22Rv1 (cell line): ENCODE data around the gene ACE.

Experiments
- H3K27ac ChIP-seq: fragments of 450-650 bp; 2 replicates; pipeline ENCODE4 v1.5.1; 2017
- ZFX ChIP-seq: fragments of 450-650 bp; IDR thresholded peaks from 2 replicates; pipeline ENCODE4 v1.6.1; 2017; ENCODE audit warnings: antibody characterized with exemption, borderline replicate concordance
- TF ChIP-seq, protein P1 (sequence below): fragments of 450-650 bp; IDR thresholded peaks from 2 replicates; pipeline ENCODE4 v1.5.1; 2017; ENCODE audit warnings: mild to moderate bottlenecking

Gene ACE

DNA sequence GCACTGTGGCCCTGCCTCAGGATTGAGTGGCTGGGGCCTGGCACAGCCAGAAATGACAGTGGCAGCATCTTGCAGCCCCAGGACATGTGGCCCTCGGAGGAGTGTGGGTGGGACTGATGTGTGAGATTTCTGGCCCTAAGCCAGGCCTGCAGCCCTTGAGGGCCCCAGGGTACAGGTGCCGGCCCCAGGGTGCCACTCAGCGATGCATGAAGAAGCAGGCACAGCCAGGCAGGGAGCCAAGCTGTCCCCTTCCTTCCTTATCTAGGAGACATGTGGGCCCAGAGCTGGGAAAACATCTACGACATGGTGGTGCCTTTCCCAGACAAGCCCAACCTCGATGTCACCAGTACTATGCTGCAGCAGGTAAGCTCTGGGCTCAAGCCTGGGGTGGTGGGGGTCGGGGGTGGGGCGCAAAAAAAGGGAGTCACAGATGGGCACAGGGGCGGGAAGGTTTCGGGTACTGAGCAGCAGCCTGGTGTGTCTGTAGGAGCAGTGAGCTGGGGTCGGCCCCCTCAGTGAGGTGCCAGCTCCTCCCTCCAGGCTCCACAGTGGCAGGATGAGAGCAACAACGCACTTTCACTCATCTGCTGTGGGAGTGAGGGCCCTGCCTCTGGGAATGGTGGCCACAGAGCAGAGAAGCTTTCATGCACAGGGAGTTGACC, 4.1 kb downstream of the ACE start:
- TF ChIP-seq, protein P1, sequence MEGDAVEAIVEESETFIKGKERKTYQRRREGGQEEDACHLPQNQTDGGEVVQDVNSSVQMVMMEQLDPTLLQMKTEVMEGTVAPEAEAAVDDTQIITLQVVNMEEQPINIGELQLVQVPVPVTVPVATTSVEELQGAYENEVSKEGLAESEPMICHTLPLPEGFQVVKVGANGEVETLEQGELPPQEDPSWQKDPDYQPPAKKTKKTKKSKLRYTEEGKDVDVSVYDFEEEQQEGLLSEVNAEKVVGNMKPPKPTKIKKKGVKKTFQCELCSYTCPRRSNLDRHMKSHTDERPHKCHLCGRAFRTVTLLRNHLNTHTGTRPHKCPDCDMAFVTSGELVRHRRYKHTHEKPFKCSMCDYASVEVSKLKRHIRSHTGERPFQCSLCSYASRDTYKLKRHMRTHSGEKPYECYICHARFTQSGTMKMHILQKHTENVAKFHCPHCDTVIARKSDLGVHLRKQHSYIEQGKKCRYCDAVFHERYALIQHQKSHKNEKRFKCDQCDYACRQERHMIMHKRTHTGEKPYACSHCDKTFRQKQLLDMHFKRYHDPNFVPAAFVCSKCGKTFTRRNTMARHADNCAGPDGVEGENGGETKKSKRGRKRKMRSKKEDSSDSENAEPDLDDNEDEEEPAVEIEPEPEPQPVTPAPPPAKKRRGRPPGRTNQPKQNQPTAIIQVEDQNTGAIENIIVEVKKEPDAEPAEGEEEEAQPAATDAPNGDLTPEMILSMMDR = no peak
- TF ChIP-seq ZFX = no peak
- H3K27ac ChIP-seq = no peak overlapping the region

DNA sequence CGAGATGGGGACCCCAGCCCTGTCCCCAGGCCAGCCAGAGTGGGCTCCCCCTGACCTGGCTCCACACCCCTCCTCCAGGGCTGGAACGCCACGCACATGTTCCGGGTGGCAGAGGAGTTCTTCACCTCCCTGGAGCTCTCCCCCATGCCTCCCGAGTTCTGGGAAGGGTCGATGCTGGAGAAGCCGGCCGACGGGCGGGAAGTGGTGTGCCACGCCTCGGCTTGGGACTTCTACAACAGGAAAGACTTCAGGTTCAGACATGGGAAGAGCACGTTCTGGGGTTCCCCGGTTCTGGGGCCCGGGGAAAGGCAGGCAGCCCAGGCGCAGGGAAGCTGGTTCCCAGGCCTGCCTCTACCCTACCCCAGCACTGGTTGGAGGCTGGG, 4.6 kb downstream of the ACE start:
- no peak overlapping the region for H3K27ac ChIP-seq
- TF ChIP-seq, protein P1 = no peak

DNA sequence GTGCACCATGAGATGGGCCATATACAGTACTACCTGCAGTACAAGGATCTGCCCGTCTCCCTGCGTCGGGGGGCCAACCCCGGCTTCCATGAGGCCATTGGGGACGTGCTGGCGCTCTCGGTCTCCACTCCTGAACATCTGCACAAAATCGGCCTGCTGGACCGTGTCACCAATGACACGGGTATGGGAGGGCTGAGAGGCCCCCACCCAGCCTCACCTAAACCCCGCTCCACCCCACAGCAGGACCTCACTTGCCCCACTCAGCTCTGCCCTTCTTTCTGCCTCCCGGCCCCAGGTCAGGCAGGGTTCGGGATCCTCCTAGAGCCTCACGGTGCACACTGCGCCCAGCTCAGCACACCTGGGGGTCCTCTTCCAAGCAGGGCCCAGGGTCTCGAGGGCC, 5.6 kb downstream of the ACE start:
- no peak overlapping the region for H3K27ac ChIP-seq

DNA sequence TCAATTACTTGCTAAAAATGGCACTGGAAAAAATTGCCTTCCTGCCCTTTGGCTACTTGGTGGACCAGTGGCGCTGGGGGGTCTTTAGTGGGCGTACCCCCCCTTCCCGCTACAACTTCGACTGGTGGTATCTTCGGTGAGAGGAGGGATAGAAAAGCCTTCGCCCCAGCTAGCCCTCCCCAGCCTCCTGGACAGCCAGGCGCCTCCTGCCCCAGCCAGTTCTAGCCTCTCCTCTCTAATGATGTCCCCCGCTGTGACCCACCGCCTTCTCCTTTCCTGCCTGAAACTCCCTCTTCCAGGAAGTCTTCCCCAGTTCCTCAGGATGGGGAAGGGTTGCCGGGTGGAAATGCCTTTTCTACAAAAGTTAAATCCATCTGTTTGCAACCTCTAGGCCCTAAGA, 6.2 kb downstream of the ACE start:
- TF ChIP-seq ZFX = no peak
- TF ChIP-seq, protein P1 = no peak
- H3K27ac ChIP-seq = no peak overlapping the region

More for the DNA sequence above, 5.6 kb downstream of the ACE start:
- TF ChIP-seq, protein P1 = no peak
- no peak for TF ChIP-seq ZFX

DNA sequence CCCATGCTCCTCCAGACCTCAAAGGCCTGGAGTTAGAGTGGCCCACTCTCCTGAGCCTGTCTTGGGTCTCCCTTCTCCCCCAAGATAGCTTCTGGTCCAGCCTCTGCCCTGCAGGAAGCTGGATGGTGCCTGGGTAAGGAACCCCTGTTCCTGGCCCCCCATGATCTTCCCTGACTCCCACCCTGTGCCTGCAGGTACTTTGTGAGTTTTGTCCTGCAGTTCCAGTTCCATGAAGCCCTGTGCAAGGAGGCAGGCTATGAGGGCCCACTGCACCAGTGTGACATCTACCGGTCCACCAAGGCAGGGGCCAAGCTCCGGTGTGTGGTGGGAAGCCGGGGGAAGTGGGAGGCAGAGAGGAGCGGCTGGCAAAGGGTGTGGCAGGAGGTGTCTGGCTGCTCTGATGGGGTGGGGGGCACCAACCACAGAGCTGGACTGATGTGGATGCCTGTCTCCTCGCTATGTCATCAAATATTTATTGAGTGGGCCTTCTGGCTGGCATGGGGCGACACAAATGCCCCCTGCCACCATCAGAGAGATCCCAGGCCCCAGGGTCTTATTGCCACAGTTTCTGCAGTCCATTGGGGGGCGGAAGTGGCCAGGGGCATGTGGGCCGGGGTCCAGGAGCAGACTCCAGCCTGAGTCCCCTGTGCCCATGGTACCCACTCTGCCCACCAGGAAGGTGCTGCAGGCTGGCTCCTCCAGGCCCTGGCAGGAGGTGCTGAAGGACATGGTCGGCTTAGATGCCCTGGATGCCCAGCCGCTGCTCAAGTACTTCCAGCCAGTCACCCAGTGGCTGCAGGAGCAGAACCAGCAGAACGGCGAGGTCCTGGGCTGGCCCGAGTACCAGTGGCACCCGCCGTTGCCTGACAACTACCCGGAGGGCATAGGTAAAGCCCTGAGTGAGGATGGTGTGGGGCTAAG, 7.1 kb downstream of the ACE start:
- TF ChIP-seq ZFX = no peak
- TF ChIP-seq, protein P1 = no peak

DNA sequence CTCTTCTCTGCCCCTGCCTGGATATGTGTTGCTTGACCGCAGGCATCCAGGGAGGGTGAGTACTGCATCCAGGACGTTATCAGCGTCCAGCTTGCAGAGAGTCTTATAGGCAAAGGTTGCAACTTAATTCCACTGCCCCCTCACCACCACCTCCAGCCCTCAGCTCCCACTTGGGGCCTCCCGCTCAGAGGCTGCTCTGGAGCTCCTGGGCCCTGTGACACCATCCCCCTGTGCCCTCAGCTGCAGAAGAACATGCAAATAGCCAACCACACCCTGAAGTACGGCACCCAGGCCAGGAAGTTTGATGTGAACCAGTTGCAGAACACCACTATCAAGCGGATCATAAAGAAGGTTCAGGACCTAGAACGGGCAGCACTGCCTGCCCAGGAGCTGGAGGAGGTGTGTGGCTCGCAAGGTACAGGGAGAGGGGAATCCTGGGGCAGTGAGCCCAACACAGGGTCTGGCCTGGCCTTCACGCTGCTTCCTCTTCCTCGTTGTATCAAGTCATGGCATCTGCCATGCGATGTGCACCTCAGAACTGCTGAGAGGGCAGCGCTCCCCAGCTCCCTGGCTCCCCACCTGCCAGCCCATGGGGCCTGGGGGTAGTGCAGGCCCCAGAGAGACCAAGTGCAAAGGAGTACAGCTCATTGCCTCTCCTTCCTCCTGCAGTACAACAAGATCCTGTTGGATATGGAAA, 9.6 kb downstream of the ACE start:
- no peak for TF ChIP-seq ZFX
- TF ChIP-seq, protein P1 = no peak
- H3K27ac ChIP-seq = no peak overlapping the region

More for the DNA sequence above, 7.1 kb downstream of the ACE start:
- no peak overlapping the region for H3K27ac ChIP-seq
